GM21390 (cell line): Measurements from ENCODE around the gene TIAM2.
"Not testable (repeated sequence)": the region's sequence is repeated elsewhere in the genome, so short reads cannot be mapped to it uniquely, and the experiment has no call there.

Experiments
- ATAC-seq: cut with Tn5 transposase; IDR thresholded peaks from one replicate; pipeline ENCODE4 v1.9.1; 2021; ENCODE audit not compliant: unreplicated experiment

The TIAM2 gene

DNA sequence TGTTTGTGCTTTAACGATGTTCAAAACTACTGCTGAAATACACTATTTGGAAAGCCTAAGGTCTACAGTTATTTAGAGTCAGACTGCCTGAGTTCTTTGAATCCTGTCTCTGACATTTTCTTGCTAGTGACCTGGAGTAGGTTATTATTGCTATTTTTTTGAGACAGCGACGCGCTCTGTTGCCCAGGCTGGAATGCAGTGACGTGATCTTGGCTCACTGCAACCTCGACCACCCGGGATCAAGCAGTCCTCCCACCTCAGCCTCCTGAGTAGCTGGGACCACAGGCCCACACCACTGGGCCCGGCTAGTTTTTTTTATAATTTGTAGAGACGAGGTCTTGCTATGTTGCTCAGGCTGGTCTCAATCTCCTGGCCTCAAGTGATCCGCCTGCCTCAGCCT lies 96.6 kb downstream of the TIAM2 start:
- ATAC-seq, result no peak

DNA sequence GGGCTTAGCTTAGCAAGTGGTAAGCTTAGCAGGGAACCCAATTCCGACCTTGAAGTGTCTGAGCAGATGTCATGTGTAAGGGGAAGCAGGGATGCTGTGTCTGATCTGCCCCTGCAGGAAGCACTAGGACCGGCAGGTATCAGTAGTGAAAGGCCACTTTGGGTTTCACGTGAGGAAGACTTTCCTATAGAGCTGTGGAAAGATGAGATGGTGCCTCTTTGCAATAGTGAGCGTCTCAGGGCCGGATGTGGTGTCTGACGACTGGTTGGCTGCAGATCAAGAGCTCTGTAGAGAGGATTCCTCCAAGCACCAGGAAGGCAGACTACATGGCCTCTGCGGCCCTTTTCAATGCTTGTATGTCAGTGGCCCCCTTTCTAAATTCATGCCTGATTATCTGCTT lies 98.3 kb downstream of the TIAM2 start:
- no peak for ATAC-seq

DNA sequence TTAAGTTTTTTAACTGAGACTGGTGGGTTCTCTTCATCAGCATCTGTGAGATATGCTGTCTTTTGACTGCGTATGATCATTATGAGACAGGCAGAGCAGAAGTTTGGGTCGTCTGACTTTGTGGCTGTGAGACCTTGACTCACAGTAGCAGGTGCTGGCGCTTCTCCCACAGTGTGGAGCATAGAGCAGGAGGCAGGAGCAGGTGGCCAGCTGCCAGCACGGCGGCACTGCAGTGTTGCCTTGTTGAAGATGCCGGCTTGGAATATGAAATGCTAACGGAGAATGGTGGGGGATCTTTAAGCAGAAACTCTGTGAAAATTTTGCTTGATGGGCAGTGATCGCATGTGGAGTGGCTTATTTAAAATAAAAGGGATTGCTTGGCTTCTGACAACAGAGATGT lies 105.0 kb downstream of the TIAM2 start:
- ATAC-seq, result no peak

- no peak for ATAC-seq
Observed at GRCh38 chr6:155100591-155100990, 105.5 kb downstream of the TIAM2 start.

GRCh38 chr6:155103083-155103645 lies 108.0 kb downstream of the TIAM2 start:
- ATAC-seq, result not testable (repeated sequence)

GRCh38 chr6:155103816-155104366 lies 108.8 kb downstream of the TIAM2 start:
- no peak for ATAC-seq

- ATAC-seq, result no peak
Observed at GRCh38 chr6:155106456-155107115, 111.5 kb downstream of the TIAM2 start.

GRCh38 chr6:155107432-155108069 lies 112.4 kb downstream of the TIAM2 start:
- no peak for ATAC-seq

DNA sequence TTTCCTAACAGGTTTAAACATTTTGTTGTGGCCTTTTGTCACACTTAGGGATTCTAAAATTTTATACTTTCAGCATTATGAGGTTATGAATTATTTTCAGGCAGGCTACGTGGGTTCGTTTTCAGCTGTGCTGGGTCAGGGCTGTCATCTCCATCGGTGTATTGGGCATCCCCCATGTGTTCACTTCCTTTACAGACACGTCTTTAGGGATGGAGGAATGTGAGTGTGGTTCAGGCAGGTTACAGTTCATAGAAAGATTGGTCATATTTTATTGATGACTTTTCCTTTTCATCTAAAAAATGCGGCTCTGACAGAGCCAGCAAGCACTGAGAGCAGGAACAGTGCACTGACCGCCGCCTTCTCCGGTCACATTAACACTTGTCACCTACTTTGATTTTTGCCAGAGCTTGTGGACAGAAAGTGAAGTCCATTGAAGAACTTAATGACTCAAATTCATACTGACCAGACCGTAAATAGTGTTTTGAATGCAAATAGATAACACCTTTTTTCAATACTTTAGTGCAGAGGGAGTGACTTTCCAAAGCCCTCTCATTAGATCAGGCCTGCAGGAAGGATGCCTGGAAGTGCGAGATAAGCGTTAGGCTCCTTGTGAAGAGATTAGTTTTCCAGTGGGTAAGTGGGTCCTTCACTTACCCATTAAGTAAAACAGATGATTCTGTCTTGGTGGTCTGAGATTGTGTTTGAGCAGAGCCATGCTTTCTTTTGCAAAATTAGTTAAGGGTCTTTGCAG lies 113.1 kb downstream of the TIAM2 start:
- ATAC-seq, result no peak

- ATAC-seq, result no peak
Observed at GRCh38 chr6:155110721-155111120, 115.6 kb downstream of the TIAM2 start.

DNA sequence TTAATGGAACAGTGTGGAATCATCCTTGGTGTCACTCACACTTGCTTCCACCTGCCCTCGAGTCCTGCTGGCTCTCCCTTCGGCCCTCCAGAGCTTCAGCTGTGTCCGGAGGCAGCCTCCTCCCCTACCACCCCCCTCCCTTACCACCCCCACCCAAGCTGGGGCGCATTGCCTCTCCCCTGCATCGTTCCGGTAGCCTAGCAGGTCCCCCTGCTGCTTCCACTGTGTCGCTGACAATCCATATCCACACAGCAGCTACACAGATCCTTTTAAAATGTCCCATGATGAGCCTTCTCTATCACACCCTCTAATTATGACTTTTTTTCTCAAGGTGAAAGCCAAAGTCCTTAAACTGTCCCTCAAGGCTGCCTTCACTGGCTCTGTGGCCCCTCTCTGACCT lies 117.6 kb downstream of the TIAM2 start:
- no peak for ATAC-seq

GRCh38 chr6:155115893-155116570 lies 120.9 kb downstream of the TIAM2 start:
- ATAC-seq, result no peak

- ATAC-seq, result no peak
Observed at GRCh38 chr6:155116571-155116910, 121.4 kb downstream of the TIAM2 start.

DNA sequence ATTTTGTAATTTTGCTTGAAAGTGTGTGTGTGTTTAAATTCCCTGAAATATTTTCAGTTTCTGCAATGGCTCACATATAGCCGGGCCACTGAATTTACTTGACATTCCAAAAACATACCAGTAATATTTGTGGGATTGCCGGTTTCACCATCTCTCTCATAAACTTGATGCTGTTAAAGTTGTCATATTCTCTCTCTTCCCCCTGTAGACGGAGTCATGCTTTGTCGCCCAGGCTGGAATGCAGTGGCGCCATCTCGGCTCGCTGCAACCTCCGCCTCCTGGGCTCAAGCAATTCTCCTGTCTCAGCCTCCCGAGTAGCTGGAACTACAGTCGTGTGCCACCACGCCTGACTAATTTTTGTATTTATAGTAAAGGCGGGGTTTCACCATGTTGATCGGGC lies 122.1 kb downstream of the TIAM2 start:
- no peak for ATAC-seq

GRCh38 chr6:155117785-155118184 lies 122.7 kb downstream of the TIAM2 start:
- ATAC-seq, result no peak

DNA sequence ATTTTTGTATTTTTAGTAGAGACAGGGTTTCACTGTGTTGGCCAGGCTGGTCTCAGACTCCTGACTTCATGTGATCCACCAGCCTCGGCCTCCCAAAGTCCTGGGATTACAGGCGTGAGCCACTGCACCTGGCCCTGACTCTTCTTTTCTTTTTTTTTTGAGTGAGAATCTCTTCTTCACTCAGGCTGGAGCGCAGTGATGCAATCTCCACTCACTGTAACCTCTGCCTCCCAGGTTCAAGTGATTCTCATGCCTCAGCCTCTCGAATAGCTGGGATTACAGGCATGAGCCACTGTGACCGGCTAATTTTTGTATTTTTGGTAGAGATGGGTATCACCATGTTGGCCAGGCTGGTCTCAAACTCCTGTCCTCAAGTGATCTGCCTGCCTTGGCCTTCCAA lies 124.1 kb downstream of the TIAM2 start:
- ATAC-seq, result not testable (repeated sequence)

GRCh38 chr6:155120034-155120433 lies 124.9 kb downstream of the TIAM2 start:
- no peak for ATAC-seq

DNA sequence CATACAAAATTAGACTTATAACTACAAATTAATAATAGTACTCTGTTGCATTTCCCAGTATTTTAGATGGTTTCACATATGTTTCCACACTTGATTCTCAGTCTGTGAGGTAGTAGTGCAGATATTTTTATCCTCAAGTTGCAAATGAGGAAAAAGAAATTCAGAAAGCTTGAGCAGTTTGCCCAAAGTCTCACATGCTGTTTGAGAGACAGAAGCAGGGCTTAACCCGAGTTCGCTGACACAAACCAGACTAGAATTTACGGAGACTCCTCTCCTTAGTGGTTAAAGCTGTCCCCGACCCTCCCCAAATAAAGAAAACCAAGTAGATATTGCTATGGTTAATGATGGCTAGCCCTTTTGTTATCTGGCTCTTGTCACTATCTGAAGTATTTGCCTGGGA lies 126.2 kb downstream of the TIAM2 start:
- ATAC-seq, result no peak

DNA sequence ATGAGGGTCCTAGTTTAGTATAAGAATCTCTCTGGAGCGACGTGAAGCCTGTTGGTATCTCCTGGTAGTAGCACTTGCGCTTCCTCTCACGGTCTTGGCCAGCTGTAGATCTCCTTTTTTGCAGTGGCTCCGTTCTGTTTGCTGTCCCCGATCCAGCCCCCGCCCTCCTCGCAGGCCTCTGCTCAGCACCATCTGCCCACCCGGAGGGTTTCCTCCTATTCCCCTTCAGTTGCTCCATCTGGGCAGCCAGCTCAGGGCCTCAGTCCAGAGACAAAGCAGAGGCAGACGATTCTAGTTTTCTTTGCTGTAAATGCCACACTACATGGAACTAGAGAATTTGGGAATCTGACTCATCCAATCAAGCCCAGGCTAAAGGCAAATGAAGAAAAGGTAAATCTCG lies 126.6 kb downstream of the TIAM2 start:
- ATAC-seq, result no peak

- ATAC-seq, result no peak
Observed at GRCh38 chr6:155122199-155122950, 127.3 kb downstream of the TIAM2 start.
